K562 (cell line): Measurements from ENCODE around the gene ECI2. TPM values are rescaled to one million over a fixed set of nuclear protein-coding genes. Genes with fewer than 3 reads are reported as not detected.
A peak's percentile ranks its signal among the peaks of the same experiment; 100 is the strongest.

Experiments used
- CBX2 ChIP-seq: fragments of 200-600 bp; sonication (generic); IDR thresholded peaks from one replicate; pipeline ENCODE4 v1.6.1; 2012; ENCODE audit warnings: mild to moderate bottlenecking, low read length, inconsistent platforms; ENCODE audit not compliant: insufficient read depth, poor library complexity, severe bottlenecking
- DACH1 ChIP-seq: fragments of 450-650 bp; IDR thresholded peaks from 2 replicates; pipeline ENCODE4 v1.6.1; 2018; ENCODE audit not compliant: partially characterized antibody
- ESRRA ChIP-seq: fragments of 450-650 bp; IDR thresholded peaks from 2 replicates; pipeline ENCODE4 v1.6.1; 2014; ENCODE audit warnings: low read depth, mild to moderate bottlenecking, moderate library complexity, borderline replicate concordance
- MAFF ChIP-seq: IDR thresholded peaks from 2 replicates; pipeline ENCODE4 v1.6.1; 2012; ENCODE audit warnings: low read length, improper control_type of control experiment
- NCOA4 ChIP-seq: fragments of 450-650 bp; IDR thresholded peaks from 2 replicates; pipeline ENCODE4 v1.6.1; 2018; ENCODE audit warnings: mild to moderate bottlenecking; ENCODE audit not compliant: partially characterized antibody
- ZNF316 ChIP-seq: fragments of 450-650 bp; IDR thresholded peaks from 2 replicates; pipeline ENCODE4 v1.6.1; 2016
- ZNF518B ChIP-seq: fragments of 250-450 bp; sonication (Bioruptor Pico); IDR thresholded peaks from 2 replicates; pipeline ENCODE4 v1.5.0; 2021; ENCODE audit warnings: mild to moderate bottlenecking, moderate library complexity
- polyA plus RNA-seq, 8 experiments: library from polyadenylated mRNA; depleted of rRNA in 4 of 8; stranded (reverse) in 5 of 8; unstranded in 3 of 8; fragments of >200 nt; fragmentation: Nextera tagmentation in 2 of 8; fragmentation: Illumina TruSeq in 1 of 8; extraction: Ambion mirVana in 2 of 8; extraction: Trizol in 1 of 8; gene quantifications; 2 replicates each; pipeline versions ENCODE4 v1.2.1 to v1.2.3, GENCODE V29; 2011 to 2014; ENCODE audit warnings: inconsistent platforms in 1 of 8, missing spikeins in 1 of 8
- total RNA-seq, 7 experiments: library from RNA; depleted of rRNA in 6 of 7; stranded (reverse); fragments of >200 nt in 6 of 7; fragmentation: Illumina TruSeq in 2 of 7; extraction: Trizol in 2 of 7; gene quantifications; 2 replicates each; pipeline versions ENCODE4 v1.2.1 to v1.2.3, GENCODE V29; 2011 to 2021; ENCODE audit warnings: low replicate concordance in 1 of 7
- TF ChIP-seq, protein P1 (sequence below): fragments of 250-450 bp; sonication (Bioruptor Pico); IDR thresholded peaks from 2 replicates; pipeline ENCODE4 v1.4.0; 2020

The ECI2 gene
- total and polyA plus RNA-seq, 9 of the 15 experiments (the other 6 are each of a cell fraction or from before 2014, with no cell fraction given) = 80.7 to 377 (median 142) TPM

GRCh38 chr6:4167123-4167522 lies 31.7 kb upstream of the ECI2 start (continued):
- no peak for TF ChIP-seq CBX2
- TF ChIP-seq DACH1 = no peak
- TF ChIP-seq ESRRA = no peak
- TF ChIP-seq MAFF = peak; percentile 51
- TF ChIP-seq ZNF316 = peak; percentile 94
- TF ChIP-seq, protein P1, sequence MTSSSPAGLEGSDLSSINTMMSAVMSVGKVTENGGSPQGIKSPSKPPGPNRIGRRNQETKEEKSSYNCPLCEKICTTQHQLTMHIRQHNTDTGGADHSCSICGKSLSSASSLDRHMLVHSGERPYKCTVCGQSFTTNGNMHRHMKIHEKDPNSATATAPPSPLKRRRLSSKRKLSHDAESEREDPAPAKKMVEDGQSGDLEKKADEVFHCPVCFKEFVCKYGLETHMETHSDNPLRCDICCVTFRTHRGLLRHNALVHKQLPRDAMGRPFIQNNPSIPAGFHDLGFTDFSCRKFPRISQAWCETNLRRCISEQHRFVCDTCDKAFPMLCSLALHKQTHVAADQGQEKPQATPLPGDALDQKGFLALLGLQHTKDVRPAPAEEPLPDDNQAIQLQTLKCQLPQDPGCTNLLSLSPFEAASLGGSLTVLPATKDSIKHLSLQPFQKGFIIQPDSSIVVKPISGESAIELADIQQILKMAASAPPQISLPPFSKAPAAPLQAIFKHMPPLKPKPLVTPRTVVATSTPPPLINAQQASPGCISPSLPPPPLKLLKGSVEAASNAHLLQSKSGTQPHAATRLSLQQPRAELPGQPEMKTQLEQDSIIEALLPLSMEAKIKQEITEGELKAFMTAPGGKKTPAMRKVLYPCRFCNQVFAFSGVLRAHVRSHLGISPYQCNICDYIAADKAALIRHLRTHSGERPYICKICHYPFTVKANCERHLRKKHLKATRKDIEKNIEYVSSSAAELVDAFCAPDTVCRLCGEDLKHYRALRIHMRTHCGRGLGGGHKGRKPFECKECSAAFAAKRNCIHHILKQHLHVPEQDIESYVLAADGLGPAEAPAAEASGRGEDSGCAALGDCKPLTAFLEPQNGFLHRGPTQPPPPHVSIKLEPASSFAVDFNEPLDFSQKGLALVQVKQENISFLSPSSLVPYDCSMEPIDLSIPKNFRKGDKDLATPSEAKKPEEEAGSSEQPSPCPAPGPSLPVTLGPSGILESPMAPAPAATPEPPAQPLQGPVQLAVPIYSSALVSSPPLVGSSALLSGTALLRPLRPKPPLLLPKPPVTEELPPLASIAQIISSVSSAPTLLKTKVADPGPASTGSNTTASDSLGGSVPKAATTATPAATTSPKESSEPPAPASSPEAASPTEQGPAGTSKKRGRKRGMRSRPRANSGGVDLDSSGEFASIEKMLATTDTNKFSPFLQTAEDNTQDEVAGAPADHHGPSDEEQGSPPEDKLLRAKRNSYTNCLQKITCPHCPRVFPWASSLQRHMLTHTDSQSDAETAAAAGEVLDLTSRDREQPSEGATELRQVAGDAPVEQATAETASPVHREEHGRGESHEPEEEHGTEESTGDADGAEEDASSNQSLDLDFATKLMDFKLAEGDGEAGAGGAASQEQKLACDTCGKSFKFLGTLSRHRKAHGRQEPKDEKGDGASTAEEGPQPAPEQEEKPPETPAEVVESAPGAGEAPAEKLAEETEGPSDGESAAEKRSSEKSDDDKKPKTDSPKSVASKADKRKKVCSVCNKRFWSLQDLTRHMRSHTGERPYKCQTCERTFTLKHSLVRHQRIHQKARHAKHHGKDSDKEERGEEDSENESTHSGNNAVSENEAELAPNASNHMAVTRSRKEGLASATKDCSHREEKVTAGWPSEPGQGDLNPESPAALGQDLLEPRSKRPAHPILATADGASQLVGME (CRISPR knock-in tag) = no peak
- TF ChIP-seq NCOA4 = no peak
- no peak for TF ChIP-seq ZNF518B (CRISPR knock-in tag)
